GM04504 (cell line): ENCODE data around the gene CDK10.
"Not testable (repeated sequence)": the region's sequence is repeated elsewhere in the genome, so short reads cannot be mapped to it uniquely, and the experiment has no call there.

Experiments used
- DNase-seq: peaks from one replicate; pipeline ENCODE4 v3.0.0-alpha.2; 2012; ENCODE audit warnings: low read depth

Gene CDK10

GRCh38 chr16:89686520-89687091 lies at the start of gene CDK10:
Gene CDK10 (plus strand): TSS chr16:89686689. CDS start chr16:89686711, 22 bp downstream.
- peak; percentile 73 for DNase-seq

GRCh38 chr16:89637379-89637778 lies 49.1 kb upstream of the CDK10 start:
- DNase-seq: no peak

GRCh38 chr16:89638455-89638854 lies 48.0 kb upstream of the CDK10 start:
- DNase-seq: no peak

- no peak for DNase-seq
Observed at GRCh38 chr16:89639385-89639784, 47.1 kb upstream of the CDK10 start.

- DNase-seq: no peak
Observed at GRCh38 chr16:89641458-89642119, 44.9 kb upstream of the CDK10 start.

- DNase-seq: no peak
Observed at GRCh38 chr16:89642574-89642973, 43.9 kb upstream of the CDK10 start.

GRCh38 chr16:89643769-89644300 lies 42.7 kb upstream of the CDK10 start:
- no peak for DNase-seq

GRCh38 chr16:89645122-89645521 lies 41.4 kb upstream of the CDK10 start:
- DNase-seq: no peak

- DNase-seq: no peak
Observed at GRCh38 chr16:89646270-89646669, 40.2 kb upstream of the CDK10 start.

- DNase-seq: no peak
Observed at GRCh38 chr16:89646906-89647305, 39.6 kb upstream of the CDK10 start.

GRCh38 chr16:89651584-89651983 lies 34.9 kb upstream of the CDK10 start:
- no peak for DNase-seq

GRCh38 chr16:89653656-89654295 lies 32.7 kb upstream of the CDK10 start:
- no peak for DNase-seq

GRCh38 chr16:89655062-89655643 lies 31.3 kb upstream of the CDK10 start:
- DNase-seq: no peak

GRCh38 chr16:89656435-89657121 lies 29.9 kb upstream of the CDK10 start:
- DNase-seq: no peak

GRCh38 chr16:89657442-89658220 lies 28.9 kb upstream of the CDK10 start, which contains the start of the genes CHMP1A and SPATA33:
Gene CHMP1A (minus strand): TSS chr16:89657708. CDS start chr16:89657588, 120 bp downstream.
Gene SPATA33 (plus strand): TSS chr16:89657836. CDS start chr16:89657912, 76 bp downstream.
- peak; percentile 71 for DNase-seq

GRCh38 chr16:89658221-89658879 lies 28.1 kb upstream of the CDK10 start:
- no peak for DNase-seq

GRCh38 chr16:89660146-89660545 lies 26.3 kb upstream of the CDK10 start:
- no peak for DNase-seq

- no peak for DNase-seq
Observed at GRCh38 chr16:89661215-89661614, 25.3 kb upstream of the CDK10 start.

GRCh38 chr16:89664238-89664637 lies 22.3 kb upstream of the CDK10 start:
- not testable (repeated sequence) for DNase-seq

GRCh38 chr16:89667000-89667399 lies 19.5 kb upstream of the CDK10 start:
- peak; percentile 12 for DNase-seq

- DNase-seq: no peak
Observed at GRCh38 chr16:89667633-89668032, 18.9 kb upstream of the CDK10 start.
